Stomach smooth muscle (tissue), 2 donors: ENCODE measurements around the gene RRP12.

Source experiments
- H3K27ac ChIP-seq: one replicate; pipeline ENCODE4 v1.7.0; 2013; ENCODE audit warnings: mild to moderate bottlenecking, low read length, inconsistent platforms
- H3K27me3 ChIP-seq, 2 donors: one replicate each; pipeline ENCODE4 v1.7.0; 2013; ENCODE audit warnings: low read length in 2 of 2; ENCODE audit not compliant: insufficient read depth in 2 of 2, control insufficient read depth in 1 of 2
- H3K36me3 ChIP-seq, 2 donors: one replicate each; pipeline ENCODE4 v1.7.0; 2013; ENCODE audit warnings: low read length in 2 of 2; ENCODE audit not compliant: control insufficient read depth in 2 of 2, insufficient read depth in 2 of 2
- H3K4me1 ChIP-seq: one replicate; pipeline ENCODE4 v1.7.0; 2013; ENCODE audit warnings: low read length; ENCODE audit not compliant: control insufficient read depth, insufficient read depth
- H3K4me3 ChIP-seq, 2 donors: one replicate each; pipeline ENCODE4 v1.7.0; 2013; ENCODE audit warnings: low read length in 2 of 2
- H3K9ac ChIP-seq, 2 donors: one replicate each; pipeline ENCODE4 v1.7.0; 2013; ENCODE audit warnings: low read length in 2 of 2, mild to moderate bottlenecking in 1 of 2
- H3K9me3 ChIP-seq, 2 donors: one replicate each; pipeline ENCODE4 v1.7.0; 2013; ENCODE audit warnings: low read length in 2 of 2; ENCODE audit not compliant: control insufficient read depth in 2 of 2
- donor health status: healthy.
- donor health status: Pancreatic carcinoma.

RRP12 gene

DNA sequence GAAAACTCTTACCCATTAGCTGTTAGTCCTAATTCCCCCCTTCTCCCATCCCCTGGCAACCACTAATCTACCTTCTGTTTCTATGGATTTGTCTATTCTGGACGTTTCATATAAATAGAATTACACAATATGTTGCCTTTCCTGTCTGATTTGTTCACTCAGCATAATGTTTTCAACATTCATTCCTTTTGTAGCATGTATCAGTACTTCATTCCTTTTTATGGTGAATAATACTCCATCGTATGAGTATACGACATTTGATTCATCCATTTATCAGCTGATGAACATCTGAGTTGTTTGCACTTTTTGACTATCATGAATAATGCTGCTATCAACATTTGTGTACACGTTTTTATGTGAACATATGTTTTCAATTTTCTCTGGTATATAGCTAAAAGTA lies 86.5 kb downstream of the RRP12 start:
- Histone ChIP-seq H3K36me3 (no peaks in the 10 kb centered on the region), H3K9ac (no peak overlapping the region), H3K27ac (no peak overlapping the region), H3K9me3 (no peaks in the 10 kb centered on the region), H3K27me3 (no peaks in the 10 kb centered on the region), H3K4me3 (no peak overlapping the region), H3K4me1 (peaks cover 4% of the 10 kb centered on the region)

GRCh38 chr10:97312897-97313296 lies 88.2 kb downstream of the RRP12 start:
- no peaks in the 10 kb centered on the region for H3K36me3 ChIP-seq
- H3K27ac ChIP-seq: no peak overlapping the region
- no peaks in the 10 kb centered on the region for H3K27me3 ChIP-seq
- H3K4me1 ChIP-seq: no peaks in the 10 kb centered on the region
- no peak overlapping the region for H3K9ac ChIP-seq
- H3K9me3 ChIP-seq: no peaks in the 10 kb centered on the region
- no peak overlapping the region for H3K4me3 ChIP-seq

GRCh38 chr10:97311111-97311626 lies 90.0 kb downstream of the RRP12 start:
- no peaks in the 10 kb centered on the region for H3K9me3 ChIP-seq
- H3K4me3 ChIP-seq: no peak overlapping the region
- no peaks in the 10 kb centered on the region for H3K36me3 ChIP-seq
- H3K27ac ChIP-seq: no peak overlapping the region
- no peak overlapping the region for H3K9ac ChIP-seq
- H3K4me1 ChIP-seq: no peaks in the 10 kb centered on the region
- no peaks in the 10 kb centered on the region for H3K27me3 ChIP-seq

- no peaks in the 10 kb centered on the region for H3K36me3 ChIP-seq
- no peaks in the 10 kb centered on the region for H3K9me3 ChIP-seq
- H3K4me3 ChIP-seq: no peak overlapping the region
- H3K4me1 ChIP-seq: no peaks in the 10 kb centered on the region
- no peak overlapping the region for H3K27ac ChIP-seq
- no peaks in the 10 kb centered on the region for H3K27me3 ChIP-seq
- no peak overlapping the region for H3K9ac ChIP-seq
These were observed 93.0 kb downstream of the RRP12 start for GRCh38 chr10:97307866-97308780.

- Histone ChIP-seq H3K9ac (no peak overlapping the region), H3K36me3 (no peaks in the 10 kb centered on the region), H3K9me3 (no peaks in the 10 kb centered on the region)
These were observed 93.7 kb downstream of the RRP12 start for GRCh38 chr10:97307441-97307840.

More at GRCh38 chr10:97307441-97307840, 93.7 kb downstream of the RRP12 start:
- Histone ChIP-seq H3K27ac (no peak overlapping the region), H3K4me1 (no peaks in the 10 kb centered on the region), H3K4me3 (no peak overlapping the region), H3K27me3 (no peaks in the 10 kb centered on the region)
